BJ (cell line): ENCODE data around the gene HTRA2. TPM values are rescaled to one million over a fixed set of nuclear protein-coding genes. Genes with fewer than 3 reads are reported as not detected.

Source experiments
- CTCF ChIA-PET: fragments of 350-600 bp; formaldehyde crosslinking; extraction: SDS; loops from one replicate; lab custom pipeline; 2021; ENCODE audit warnings: antibody characterized with exemption, inconsistent platforms; lab: Yijun Ruan, JAX
- POLR2A ChIA-PET: fragments of 300-600 bp; sonication (Branson Sonifier 250); formaldehyde crosslinking; extraction: SDS; loops from one replicate; lab custom pipeline; 2021; ENCODE audit warnings: antibody characterized with exemption; lab: Charles Lee
- DNase-seq: peaks from one replicate; pipeline ENCODE4 v3.0.0-alpha.2; 2011; ENCODE audit warnings: low read depth
- H3K27me3 ChIP-seq: 2 replicates; pipeline ENCODE4 v1.6.0; 2011; ENCODE audit warnings: low read length; ENCODE audit not compliant: control insufficient read depth, insufficient read depth
- H3K36me3 ChIP-seq: 2 replicates; pipeline ENCODE4 v1.5.1; 2011; ENCODE audit warnings: low read length; ENCODE audit not compliant: control insufficient read depth, insufficient read depth
- H3K4me3 ChIP-seq: 2 replicates; pipeline ENCODE4 v1.5.1; 2011; ENCODE audit warnings: low read depth, mild to moderate bottlenecking, control low read depth, low read length
- polyA plus RNA-seq: library from polyadenylated mRNA; depleted of rRNA; stranded (reverse); fragments of >200 nt; gene quantifications from 2 replicates; pipeline ENCODE4 v1.2.3, GENCODE V29; 2011
- TF ChIP-seq, protein P1 (sequence below): IDR thresholded peaks from 2 replicates; pipeline ENCODE4 v1.5.1; 2011; ENCODE audit warnings: low read depth, mild to moderate bottlenecking, control low read depth, inconsistent platforms, low read length, moderate library complexity; ENCODE audit not compliant: insufficient read depth

Gene HTRA2
- polyA plus RNA-seq, 1 experiment, result 36.1 TPM

DNA sequence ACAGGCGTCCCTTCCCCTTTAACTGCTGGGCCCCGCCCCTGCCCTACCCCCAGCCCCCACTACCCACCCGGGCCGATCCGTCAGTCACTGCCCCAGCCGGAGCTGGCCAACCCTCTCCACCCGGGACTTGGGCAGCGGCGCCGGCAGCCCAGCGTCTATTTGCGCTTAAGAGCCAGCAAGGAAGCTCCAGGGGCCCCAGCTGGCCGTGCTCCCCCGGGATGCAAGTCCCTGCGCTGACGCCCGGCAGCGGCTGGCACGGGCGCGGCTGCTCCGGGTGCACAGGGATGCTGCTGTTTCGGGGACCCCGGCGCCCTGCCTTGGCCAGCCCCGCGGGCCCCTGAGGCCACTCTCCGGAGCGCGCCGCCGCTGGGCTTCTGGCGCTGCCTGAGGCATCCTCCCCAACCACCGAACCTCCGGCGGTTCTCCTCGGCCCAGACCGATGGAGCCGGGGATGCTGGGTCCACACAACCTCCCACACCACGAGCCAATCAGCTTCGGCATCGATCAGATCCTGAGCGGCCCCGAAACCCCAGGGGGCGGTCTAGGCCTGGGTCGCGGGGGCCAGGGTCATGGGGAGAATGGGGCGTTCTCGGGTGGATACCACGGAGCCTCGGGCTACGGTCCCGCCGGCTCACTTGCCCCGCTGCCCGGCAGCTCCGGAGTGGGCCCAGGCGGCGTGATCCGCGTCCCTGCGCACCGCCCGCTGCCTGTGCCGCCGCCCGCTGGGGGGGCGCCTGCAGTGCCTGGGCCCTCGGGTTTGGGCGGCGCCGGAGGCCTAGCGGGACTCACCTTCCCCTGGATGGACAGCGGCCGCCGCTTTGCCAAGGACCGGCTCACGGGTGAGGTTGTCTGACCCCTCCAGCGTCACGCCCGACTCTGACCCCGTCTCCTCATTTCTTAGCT is 15.1 kb upstream of the HTRA2 start, which contains the start of gene TLX2:
TLX2 (plus strand) TSS at position 83 of the 903 bp plus-strand sequence; CDS start at position 440, 357 bp downstream.
- H3K4me3 ChIP-seq, result no peak within 1 kb of the TSS
- POLR2A ChIA-PET, result no interaction called here

GRCh38 chr2:74515271-74515980 is 14.3 kb upstream of the HTRA2 start:
- H3K4me3 ChIP-seq, result no peak overlapping the region

More for the DNA sequence above, 15.1 kb upstream of the HTRA2 start, which contains the start of gene TLX2:
- TF ChIP-seq, protein P1, sequence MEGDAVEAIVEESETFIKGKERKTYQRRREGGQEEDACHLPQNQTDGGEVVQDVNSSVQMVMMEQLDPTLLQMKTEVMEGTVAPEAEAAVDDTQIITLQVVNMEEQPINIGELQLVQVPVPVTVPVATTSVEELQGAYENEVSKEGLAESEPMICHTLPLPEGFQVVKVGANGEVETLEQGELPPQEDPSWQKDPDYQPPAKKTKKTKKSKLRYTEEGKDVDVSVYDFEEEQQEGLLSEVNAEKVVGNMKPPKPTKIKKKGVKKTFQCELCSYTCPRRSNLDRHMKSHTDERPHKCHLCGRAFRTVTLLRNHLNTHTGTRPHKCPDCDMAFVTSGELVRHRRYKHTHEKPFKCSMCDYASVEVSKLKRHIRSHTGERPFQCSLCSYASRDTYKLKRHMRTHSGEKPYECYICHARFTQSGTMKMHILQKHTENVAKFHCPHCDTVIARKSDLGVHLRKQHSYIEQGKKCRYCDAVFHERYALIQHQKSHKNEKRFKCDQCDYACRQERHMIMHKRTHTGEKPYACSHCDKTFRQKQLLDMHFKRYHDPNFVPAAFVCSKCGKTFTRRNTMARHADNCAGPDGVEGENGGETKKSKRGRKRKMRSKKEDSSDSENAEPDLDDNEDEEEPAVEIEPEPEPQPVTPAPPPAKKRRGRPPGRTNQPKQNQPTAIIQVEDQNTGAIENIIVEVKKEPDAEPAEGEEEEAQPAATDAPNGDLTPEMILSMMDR, result no peak
- CTCF ChIA-PET, result no interaction called here
- Histone ChIP-seq H3K36me3 (no peaks in the 10 kb centered on the region; the same call in 1 of the 2 replicates), H3K27me3 (peaks cover 58% of the 10 kb centered on the region)
- no peak for DNase-seq

GRCh38 chr2:74515981-74516633 is 13.6 kb upstream of the HTRA2 start:
- Histone ChIP-seq H3K4me3 (peak overlapping the region; percentile 2; the same call in 1 of the 2 replicates), H3K27me3 (peaks cover 62% of the 10 kb centered on the region), H3K36me3 (no peaks in the 10 kb centered on the region; the same call in 1 of the 2 replicates)
- no peak for DNase-seq
- TF ChIP-seq, protein P1, result no peak
- ChIA-PET POLR2A (no interaction called here), CTCF (no interaction called here)

More at GRCh38 chr2:74515271-74515980, 14.3 kb upstream of the HTRA2 start:
- Histone ChIP-seq H3K36me3 (no peaks in the 10 kb centered on the region; the same call in 1 of the 2 replicates), H3K27me3 (peaks cover 60% of the 10 kb centered on the region)
- ChIA-PET POLR2A (no interaction called here), CTCF (no interaction called here)
- TF ChIP-seq, protein P1, result no peak
- no peak for DNase-seq

DNA sequence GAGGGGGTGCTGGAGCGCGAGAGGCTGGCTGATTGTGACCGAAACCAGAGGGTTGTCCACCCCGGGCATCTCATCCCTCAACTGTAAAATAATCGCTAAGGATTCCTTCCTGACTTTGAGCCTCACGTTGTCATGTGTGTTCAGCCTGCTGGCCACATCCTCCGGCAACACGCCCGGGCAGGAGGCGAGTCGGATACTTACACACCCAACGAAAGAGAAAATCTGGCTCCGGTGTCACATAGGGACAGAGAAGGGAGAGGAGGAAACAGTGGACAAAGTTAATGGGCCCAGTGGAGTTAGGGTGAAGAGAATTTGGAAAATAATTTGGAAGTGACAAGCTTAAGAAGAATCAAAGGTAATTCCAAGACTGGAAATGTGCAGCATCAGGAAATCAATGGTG is 13.1 kb upstream of the HTRA2 start:
- DNase-seq, result no peak
- Histone ChIP-seq H3K36me3 (no peaks in the 10 kb centered on the region; the same call in 1 of the 2 replicates), H3K27me3 (peaks cover 62% of the 10 kb centered on the region), H3K4me3 (no peak overlapping the region)
- ChIA-PET POLR2A (no interaction called here), CTCF (no interaction called here)
- TF ChIP-seq, protein P1, result no peak
